Astrocyte (in vitro differentiated cells and primary cell): ENCODE results near the gene KBTBD6.

Experiments
- EZH2 ChIP-seq: IDR thresholded peaks from 2 replicates; pipeline ENCODE4 v1.6.1; 2012; ENCODE audit warnings: mild to moderate bottlenecking, low read length, inconsistent platforms; ENCODE audit not compliant: insufficient read depth
- TF ChIP-seq, protein P1 (sequence below): IDR thresholded peaks from 2 replicates; pipeline ENCODE4 v1.5.1; 2011; ENCODE audit warnings: low read depth, mild to moderate bottlenecking, inconsistent platforms, low read length, moderate library complexity; ENCODE audit not compliant: insufficient read depth

DNA sequence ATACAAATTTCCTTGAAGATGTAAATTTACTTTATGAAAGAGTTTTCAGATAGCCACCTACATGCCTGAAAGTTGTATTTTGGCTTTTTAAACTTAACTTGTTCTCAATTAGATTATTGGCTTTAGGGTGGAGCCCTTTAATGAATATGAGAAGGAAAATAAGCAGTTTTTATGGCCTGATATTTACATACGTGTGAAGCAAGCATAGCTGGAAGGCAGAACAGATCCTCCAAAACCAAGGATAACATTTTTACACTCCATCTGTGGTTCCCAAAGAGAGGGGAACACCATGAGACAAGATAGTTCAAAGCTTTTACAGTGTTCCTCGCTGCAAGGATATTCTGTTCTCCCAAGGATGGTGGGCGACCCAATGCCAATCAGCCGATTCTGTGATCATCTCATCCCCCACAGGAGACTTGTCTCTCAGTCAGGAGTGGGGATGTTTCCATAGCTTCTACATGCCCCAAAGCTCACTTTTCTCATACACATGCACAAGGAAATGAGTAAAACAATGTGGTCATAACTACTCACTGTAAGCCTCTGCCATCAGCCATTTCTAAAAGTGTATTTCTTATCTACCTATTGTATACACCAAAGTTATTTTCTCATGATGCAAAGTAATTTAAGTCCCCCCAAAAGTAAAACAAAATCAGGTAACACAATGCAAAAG, 24.6 kb upstream of the KBTBD6 start:
- TF ChIP-seq, protein P1, sequence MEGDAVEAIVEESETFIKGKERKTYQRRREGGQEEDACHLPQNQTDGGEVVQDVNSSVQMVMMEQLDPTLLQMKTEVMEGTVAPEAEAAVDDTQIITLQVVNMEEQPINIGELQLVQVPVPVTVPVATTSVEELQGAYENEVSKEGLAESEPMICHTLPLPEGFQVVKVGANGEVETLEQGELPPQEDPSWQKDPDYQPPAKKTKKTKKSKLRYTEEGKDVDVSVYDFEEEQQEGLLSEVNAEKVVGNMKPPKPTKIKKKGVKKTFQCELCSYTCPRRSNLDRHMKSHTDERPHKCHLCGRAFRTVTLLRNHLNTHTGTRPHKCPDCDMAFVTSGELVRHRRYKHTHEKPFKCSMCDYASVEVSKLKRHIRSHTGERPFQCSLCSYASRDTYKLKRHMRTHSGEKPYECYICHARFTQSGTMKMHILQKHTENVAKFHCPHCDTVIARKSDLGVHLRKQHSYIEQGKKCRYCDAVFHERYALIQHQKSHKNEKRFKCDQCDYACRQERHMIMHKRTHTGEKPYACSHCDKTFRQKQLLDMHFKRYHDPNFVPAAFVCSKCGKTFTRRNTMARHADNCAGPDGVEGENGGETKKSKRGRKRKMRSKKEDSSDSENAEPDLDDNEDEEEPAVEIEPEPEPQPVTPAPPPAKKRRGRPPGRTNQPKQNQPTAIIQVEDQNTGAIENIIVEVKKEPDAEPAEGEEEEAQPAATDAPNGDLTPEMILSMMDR: no peak
- TF ChIP-seq EZH2: no peak
